GM19397 (cell line): ENCODE data around the gene SFN.
"Not testable (repeated sequence)": the region's sequence is repeated elsewhere in the genome, so short reads cannot be mapped to it uniquely, and the experiment has no call there.

Experiments used
- ATAC-seq: cut with Tn5 transposase; IDR thresholded peaks from one replicate; pipeline ENCODE4 v1.9.1; 2021; ENCODE audit warnings: mild to moderate bottlenecking, moderate library complexity; ENCODE audit not compliant: unreplicated experiment

Gene SFN

DNA sequence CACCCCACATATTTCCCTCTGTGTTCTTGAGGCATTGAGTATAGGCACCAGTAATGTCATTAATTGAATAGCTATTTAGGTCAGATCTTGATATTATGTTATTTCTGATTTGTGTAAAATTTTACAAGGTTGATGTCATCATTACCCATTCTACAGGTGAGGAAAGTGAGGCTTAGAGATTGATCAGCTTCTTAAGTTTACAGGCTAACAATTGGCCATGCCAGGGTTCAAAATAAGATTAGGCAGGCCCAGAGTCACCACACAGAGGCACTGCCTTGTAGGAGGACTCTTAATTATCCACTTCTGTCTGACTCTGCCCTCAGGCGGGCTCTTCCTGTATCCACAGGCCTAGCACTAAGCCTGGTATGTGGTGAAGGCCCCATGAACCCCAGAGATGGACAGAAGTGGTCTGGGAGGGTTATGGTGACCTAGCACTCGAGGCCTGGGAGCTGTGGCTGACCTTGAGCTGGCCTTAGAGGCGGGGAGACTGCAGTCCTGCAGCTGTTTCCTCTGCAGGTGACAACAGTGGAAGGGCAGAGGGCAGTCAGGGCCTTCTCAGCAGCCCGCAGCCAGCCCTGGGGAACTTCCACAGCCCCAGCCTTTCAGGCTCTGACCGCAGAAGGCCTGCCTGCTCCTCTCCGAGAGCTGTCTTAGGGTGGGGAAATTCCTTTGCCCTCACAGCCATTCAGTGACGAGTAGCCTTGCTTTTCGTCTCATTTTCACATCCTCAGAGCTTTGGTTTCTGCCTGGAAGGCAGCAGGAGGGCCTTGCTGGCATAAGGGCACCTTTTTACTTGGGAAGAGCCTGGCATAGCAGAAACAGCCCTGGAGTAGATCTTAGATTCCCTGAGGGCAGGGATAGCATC, 24.2 kb upstream of the SFN start:
- ATAC-seq, result no peak

DNA sequence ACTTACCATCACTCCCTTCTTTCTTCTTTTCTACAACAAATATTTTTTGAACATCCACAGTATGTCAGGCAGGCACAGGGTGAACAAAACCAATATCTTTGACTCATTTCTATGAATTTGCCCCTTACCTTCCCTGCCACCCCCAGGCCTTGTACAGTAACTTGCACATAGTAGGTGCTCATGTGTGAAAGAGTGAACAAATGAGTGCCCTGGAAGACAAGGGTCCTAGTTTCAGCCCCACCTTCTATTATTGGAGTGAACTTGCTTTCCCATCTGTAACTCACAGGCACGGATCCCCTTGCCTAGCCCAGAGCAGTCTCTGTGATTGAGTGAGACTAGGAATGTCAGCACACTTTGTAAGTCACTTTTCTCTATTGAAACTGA, 23.6 kb upstream of the SFN start:
- ATAC-seq, result no peak

DNA sequence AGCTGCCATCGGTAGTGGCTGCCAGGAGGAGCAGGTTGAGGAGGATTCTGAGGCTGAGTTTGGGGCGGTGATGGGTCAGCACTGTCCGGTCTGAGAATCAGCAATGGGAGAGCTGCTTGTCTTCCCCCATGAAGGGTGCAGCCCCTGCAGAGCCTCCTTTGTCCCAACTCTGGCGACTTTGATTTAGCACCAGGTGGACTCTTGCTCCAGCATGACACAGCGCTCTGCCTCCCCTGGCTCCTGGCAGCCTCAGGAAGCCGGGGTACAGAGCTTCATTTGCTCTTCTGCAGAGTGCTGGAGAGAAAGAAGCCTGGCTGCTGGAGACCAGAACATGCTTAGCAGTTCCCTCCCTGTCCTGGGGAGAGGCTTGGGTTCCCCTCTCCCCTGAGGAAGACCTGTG, 23.2 kb upstream of the SFN start:
- ATAC-seq, result no peak

DNA sequence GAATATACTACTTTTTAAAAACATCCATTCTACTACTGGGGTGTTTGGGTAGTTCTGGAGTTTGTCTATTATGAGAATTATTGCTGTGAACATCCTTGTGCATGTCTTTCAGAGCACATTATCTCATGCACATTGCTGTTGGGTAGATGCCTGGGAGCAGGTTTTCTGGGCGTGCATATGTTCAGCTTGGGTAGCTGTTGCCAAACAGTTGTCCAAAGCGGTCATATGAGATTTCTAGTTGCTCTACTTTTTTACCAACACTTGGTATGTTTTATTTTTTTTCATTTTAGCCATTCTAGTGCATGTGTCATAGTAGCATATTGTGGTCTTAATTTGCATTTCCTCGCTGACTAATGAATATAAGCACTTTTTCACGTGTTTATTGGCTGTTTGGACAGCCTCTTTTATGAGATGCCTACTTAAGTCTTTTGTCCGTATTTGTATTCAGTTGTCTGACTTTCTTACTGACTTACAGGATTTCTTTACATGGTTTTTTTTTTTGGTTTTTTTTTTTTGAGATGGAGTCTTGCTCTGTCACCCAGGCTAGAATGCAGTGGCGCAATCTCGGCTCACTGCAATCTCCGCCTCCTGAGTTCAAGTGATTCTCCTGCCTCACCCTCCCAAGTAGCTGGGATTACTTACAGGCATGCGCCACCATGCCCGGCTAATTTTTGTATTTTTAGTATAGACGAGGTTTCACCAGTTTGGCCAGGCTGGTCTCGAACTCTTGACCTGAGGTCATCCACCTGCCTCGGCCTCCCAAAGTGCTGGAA, 18.3 kb upstream of the SFN start:
- ATAC-seq, result no peak

DNA sequence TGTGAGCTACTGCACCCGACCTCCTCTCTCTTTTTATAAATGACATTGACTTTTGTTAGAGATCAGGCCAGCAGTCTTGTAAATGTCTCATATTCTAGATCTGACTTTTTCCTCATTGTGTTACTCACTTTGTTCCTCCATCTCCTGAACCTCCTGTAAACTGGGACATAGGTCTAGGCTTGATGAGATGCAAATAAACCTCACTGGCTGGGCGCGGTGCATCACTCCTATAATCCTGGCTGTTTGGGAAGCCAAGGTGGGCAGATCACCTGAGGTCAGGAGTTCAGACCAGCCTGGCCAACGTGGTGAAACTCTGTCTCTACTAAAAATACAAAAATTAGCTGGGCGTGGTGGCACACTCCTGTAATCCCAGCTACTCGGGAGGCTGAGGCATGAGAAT, 15.1 kb upstream of the SFN start:
- not testable (repeated sequence) for ATAC-seq

DNA sequence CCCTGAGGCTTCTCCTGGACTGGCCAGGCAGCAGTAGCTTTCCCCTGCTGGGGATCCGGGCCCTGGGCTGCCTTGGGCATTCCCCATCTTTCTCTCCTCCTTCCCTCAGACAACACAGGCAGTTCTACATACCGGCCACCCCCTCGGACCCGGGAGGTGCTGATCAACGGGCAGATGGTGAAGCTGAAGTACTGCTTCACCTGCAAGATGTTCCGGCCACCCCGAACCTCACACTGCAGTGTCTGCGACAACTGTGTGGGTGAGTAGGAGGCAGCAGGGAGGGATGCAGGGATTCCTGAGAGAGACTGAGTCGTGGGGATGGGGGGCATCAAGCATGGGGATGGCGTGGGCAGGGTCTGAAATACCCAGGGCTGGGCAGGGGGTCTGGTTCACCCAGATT, 14.4 kb upstream of the SFN start:
- no peak for ATAC-seq

DNA sequence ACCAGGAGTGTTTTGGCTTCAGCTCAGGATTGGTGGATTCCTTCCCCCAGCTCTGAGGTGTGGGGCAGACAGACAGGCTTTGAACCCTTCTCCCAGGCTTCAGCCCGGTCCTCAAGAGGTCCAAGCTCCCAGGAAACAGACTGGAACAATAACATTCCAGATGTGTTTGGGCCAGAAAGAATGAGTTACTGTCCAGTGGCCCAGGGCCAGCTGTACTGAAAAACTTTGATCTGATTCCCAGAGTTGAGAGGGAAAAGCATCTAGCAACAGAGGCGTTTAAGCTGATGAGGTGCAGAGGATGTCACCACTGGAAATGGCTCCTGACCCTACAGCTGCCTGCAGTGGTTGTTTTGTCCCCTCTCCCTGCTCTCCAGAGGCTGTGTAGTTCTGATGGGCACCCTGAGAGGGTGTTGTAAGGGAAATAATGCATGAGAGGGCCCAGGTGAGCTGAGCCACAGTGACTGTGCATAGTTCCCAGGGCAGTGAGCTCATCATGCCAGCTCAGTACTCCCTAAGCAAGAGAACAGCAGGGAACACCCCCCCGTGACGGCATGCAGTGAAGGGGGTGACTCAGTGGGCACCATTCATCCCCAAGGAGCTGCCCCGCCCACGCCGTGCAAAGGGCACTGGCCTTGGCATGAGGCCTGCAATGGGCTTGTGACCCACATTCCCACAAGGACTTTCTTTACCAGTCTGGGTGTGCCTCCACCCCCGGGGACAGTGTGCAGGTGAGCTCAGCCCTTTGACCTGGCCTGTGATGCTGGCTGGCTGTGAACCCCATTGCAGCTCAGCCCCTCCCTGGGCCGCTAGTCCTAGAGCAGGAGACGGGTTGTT, 13.8 kb upstream of the SFN start:
- ATAC-seq, result no peak

DNA sequence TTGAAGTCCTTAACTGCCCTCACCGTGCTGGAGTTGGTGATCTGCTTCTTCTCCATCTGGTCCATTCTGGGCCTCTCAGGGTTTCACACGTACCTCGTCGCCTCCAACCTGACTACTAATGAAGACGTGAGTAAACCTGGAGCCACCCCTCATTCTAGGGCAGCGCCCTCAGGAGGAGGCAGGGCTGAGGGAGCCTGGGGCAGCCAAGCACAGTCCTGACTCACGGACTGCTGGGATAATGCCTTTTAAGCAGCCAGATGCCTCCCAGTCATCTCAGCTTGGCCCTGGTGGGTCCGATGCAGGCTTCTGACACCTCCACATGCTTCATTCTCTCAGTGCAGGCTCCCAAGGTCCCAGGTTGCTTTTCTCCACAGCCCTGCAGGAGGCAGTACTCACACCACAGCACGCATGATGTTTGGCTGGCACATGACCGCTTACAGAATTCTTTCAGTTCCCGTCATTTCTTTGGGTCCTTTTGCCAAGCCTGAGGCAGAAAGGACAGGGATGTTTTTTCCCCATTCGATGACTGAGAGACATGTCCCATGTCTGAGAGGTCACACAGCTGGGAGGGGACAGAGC, 11.8 kb upstream of the SFN start:
- no peak for ATAC-seq

DNA sequence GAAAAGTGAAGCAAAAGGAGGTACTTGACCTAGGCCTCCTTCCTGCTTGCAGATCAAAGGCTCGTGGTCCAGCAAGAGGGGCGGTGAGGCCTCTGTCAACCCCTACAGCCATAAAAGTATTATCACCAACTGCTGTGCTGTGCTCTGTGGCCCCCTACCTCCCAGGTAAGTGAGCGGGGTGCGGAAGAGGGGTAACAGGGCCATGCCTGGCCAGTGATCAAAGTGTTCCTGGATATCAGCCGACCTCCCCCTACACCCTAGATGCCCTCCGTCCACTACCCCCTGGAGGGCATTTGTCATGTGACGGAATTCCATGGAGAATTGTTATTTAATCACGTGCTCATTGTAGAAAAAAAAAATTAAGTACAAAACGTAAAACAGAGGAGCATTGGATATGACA, 10.2 kb upstream of the SFN start:
- ATAC-seq, result no peak

DNA sequence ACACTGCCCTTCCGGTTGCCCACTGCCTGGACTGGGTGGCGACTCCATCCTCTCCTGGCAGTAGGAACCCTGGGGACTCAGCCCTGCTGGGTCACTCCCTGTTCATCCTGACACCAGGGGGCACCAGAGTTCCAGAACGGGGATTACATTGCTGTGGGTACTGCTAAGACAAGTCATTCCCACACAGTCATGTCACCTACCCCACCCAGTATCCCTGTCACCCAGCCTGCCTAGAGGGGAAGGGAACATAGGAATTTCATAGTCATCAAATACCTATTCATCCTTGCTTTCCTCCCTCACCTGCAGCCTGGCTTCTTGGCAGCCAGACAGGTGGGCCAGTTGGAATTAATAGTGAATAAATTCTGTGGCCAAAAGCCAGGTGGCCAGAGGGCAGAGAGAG, 9.8 kb upstream of the SFN start:
- ATAC-seq, result no peak

DNA sequence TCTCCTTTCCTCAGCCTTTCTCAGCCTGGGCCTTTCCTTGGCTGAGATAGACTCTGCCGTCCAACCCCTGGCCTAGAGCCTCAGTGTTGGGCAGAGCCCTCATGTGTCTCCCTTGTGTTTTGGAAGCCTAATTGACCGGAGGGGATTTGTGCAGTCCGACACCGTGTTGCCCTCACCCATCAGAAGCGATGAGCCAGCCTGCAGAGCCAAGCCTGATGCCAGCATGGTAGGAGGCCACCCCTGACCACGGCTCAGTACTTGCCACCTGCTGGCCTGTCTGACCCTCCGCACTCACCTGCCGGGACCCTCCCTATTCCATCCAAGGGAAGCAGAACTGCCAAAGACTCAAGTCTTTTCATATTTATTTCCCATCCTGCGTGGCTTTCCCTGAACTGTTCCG, 9.3 kb upstream of the SFN start:
- no peak for ATAC-seq

DNA sequence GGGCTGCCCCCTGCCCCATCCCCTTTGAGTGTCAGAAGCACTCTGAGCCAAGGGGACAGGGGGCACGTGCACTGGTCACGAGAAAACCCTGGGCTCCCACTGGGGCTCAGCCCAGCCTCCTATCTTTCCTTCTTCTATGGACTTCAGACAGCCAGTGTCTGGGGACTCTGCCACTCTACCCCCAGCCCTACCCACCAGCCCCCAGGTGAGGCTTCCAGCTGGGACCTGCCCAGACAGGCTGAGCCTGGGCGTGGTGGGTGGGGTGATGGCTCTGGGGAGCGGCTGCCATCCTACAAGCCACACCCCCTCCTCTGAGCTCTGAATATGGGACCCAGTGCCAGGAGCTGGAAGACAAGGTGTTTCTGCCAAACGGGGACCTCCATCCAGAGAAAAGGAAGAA, 8.0 kb upstream of the SFN start:
- no peak for ATAC-seq

DNA sequence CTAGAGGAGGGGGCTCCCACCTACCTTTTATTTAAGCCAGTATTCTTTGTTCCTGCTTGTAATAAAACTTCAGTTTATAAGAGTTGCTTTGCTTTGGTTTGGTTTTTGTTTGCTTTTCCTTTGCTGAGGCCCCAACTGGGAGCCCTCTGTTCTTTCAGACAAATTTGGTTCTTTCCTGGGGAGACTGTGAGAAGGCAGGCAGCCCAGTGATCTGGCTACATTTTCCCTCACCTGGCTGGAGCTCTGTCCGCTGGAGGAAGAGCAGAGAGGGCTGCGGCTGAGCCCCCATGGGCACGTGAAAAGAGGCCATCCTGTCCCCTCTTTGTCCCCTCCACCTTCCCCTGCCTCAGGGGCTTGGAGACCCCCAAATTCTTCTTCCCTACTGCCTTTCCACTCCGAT, 7.3 kb upstream of the SFN start:
- no peak for ATAC-seq

DNA sequence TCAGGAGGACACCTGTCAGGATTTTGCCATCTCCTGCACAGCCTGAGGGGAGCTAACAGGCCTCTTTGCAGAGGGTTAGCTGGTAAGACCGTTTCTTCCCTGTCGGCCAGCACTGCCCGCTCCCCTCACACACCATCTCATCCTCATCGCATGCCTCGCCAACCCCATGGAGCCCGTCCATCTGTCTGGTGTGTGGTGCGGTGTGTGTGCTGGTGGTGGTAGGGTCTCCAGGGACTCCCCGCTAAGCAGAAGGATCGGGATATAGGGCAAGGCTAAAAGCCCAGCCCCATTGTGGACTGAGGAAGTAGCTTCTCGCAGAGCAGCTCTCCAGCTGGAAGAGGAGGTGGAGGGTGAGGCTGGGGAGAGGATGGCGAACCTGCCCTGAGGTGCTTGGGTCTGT, 6.8 kb upstream of the SFN start:
- no peak for ATAC-seq

DNA sequence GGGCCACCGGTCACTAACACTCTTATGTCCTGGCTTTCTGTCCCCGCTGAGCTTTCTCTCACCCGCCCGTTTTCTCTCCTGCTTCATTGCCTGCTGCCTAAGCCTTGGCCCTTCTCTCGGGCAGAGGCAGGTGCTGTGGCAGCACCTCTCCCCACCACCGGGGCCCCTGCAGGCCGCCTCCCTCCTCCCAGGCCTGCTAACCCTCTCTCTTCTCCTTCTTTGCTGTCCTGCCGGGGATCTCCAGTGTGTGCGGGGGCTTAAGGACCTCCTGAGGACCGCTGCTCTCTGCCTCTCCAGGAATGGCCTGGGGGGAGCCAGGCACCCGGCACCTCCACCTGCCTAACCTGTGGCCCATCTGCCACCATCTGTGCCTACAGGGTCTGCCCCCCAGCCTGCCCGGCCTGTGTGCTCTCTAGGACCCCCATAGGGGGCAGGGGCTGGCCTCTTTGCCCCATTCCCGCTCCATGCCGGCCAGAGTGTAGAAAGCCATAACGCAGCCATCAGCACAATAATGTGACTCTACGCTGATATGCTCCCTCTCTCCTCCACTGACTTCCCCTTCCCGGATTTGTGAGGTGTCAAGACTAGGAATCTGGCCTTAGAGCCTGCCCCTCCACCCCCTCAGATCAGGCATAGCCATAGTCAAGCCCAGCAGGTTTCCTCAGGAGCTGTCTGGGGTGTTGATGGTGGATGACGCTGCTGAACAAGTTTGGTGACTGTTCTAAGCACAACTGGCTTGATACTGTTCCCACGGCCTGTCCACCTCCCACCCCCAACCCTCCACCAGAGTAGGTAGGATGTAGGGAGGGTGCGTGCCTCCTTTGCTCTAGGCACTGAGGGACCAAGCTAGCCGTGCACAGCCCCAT, 6.1 kb upstream of the SFN start:
- no peak for ATAC-seq

DNA sequence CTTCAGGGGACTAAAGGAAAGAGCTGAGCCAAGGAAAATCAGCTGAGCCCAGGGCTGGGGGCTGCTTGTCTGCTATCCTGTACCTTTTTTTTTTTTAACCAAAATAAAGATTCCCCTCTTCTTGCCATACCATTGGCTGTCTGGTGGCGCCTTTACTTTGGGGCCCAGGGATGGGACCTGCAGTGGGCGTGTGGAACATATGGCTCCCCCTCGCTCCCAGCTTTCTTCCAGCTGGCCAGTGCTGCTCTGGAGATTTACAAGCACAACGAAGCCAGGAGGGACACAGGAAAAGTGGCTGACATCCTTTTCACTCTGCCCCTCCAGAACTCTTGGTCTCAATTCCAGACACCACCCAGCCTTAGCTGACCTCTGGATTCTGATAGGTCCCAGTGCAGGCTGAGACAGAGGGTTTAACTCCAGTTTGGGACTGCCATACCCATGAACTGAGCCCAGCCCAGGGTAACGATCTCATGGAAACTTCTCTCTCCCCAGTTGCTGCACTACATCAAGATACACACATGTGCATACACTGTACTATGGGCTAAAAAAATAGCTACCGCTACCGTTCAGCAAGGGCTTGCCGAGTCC, 5.4 kb upstream of the SFN start:
- ATAC-seq, result no peak

DNA sequence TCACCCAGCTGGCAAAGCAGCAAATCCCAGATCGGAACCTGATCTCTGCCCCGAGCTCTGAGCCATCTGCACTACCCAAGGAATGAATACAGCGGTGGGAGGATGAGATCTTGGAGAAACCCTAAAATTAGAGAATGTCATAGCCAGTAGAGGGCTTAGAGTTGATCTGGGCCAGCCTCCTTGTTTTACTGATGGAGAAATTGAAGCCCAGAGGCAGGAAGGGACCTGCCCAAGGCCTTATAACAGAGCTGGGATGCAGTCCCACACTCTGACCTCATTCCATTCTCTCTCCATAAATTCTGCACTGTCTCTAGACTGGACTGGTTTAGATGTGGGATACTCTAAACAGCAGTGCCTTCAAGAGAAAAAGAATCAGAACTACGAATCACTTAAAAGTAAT, 4.8 kb upstream of the SFN start:
- no peak for ATAC-seq

DNA sequence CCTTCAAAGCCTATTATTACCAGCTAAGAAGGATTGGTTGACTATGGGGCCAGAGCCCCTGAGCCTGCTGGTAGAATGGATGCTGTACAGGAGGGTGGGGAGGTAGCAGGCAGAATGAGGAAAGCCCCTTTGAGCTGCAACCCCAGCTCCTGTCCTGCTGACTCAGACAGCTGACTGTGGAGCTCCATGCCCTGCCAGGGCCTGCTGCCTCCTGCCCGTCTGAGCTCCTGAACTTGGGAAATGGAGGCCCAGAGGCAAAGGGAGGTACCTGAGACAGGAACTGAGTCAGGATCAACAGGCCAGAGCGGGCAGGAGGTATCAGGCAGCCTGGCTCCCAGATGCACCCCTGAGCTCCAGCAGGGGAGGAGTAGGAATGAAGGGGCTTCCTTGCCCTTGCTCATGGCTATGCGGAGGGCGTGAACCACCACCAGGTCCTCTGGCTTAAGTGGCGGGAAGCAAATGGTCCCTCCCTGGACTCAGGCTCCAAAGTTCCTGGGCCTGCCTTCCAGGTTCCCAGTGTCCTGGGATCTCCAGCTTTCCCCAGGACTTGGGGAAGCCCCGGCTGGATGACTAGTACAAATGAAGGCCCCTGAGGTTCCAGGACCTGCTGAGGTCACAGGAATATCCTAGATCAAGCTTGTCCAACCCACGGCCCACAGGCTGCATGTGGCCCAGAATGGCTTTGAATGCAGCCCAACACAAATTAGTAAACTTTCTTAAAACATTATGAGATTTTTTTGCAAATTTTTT, 3.9 kb upstream of the SFN start:
- no peak for ATAC-seq

DNA sequence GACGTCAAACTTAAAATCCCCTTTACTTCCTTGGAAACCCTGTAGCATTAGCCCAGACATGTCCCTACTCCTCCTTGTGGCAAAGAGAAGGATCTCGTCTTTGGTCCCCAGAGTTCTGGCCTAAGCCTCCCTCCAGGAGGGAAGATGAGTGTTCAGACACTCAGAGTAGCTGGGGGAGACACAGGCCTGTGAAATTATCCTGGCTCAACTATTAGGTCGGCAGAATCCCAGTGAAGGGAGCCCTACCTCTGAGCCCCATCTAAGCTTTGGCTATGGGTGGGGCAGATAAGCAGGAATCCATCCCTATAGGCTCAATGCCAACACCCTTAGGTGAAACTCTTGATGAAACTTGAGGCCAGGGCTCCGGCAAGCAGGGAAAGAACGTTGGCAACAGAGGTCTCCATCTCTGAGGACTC, 1.7 kb upstream of the SFN start:
- ATAC-seq, result no peak
